ENCODE data around the gene GRIA4. TPM values are rescaled to one million over a fixed set of nuclear protein-coding genes. Genes with fewer than 3 reads are reported as not detected.
"Not testable (repeated sequence)": the region's sequence is repeated elsewhere in the genome, so short reads cannot be mapped to it uniquely, and the experiment has no call there.

Gene GRIA4
- total RNA-seq, 1 experiment from 2014 or later = not detected

DNA sequence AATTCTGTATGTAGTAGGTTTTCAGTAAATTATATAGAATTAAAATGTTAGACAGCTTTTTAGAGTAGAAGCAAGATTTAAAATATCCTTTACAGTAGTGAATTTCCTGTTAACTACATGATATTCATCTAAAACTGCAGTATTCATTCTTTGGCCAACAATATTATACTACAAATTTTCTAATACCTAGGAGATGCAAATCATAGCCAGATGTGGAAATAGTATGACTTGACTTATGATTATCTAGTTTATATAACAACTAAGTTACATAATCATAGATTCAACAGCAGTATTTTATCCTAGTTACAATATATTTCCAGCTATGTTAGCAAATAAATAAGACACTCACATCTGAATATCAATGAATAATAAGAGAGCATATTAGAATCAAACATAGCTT is 249.0 kb downstream of the GRIA4 start:
- DNase-seq (ENCODE audit: low read depth) = no peak

DNA sequence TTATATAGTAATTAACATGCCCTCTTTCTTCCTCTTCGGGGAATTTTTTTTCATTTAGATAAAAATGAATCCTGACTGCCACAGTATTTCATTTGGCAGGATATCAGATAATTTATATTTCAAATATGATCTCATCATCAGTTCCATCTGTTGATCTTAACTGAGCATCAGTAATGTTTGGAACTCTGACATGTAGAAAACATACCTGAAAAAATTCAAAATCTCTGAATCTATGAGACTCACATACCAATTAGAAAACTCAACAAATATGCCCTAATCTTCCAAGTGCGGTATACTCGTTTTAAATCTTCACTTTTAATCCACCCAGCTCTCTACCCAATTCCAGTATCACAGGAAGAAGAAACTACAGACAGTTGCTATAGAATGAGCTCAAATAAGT is 250.2 kb downstream of the GRIA4 start:
- DNase-seq (ENCODE audit: low read depth) = no peak

DNA sequence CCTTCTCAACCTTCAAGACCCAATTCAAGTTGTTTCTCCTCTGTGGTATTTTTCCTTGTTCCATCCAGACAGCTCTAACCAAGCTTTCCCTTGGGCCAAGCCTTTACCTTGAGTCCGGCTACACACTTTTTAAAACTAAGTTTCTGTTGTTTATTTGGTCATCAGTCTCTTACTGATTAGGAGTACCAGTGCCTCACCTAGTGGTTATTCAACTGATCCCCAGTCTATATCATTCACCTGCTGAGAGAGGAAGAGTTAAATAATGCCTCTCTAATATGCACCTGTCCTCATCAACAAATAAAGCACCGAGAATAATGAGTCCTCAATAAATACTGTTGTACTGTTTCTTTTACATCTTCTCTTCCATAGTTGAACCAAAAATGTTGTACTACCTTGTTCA is 251.4 kb downstream of the GRIA4 start:
- no peak for DNase-seq (ENCODE audit: low read depth)

DNA sequence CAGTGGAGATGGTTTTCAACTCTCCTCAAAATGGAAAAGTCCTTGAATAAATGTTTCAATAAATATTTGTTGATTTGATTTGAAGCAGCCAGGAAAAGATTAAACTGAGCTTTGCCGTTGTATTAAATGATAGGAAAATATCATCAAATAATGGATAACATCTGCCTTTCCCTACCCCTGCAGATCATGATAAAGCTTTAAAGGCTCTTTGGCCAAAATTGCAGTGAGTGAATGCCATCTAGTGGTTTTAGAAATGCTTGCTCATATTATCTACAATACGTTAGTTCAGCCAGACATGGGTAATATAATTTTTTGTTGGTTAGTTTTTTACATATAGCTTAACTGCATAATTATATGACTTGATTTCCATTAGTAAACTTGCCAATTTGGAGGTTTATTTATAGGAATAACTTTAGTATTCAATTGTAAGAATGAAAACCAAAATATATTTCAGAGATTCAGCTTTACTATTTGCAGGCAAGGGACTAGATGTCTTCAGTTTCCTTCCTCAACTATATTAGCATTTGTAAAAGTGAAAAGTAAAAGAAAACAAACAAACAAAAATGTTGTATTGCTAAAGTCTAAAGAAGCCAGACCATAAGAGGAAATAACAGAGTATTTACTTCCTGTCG is 253.0 kb downstream of the GRIA4 start:
- peak; percentile 52 for DNase-seq (ENCODE audit: low read depth)

DNA sequence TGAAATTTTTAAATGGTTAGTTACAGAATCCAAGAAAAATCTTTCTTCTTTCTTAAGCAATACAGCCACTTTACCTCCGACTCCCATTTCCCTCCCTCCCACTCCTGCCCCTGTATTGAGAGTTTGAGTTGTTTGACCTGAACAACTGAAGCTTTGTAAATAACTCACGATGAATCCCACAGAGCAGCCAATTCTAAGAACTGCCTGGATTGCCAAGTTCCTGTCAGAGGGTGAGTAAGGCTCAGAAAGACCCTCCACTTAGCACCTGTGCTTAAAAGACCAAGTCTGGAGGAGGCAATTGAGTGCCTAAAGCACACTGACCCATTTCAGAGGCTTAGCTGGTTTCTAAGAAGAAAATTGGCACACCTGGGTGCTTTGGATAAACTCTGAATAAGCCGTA is 253.7 kb downstream of the GRIA4 start:
- DNase-seq (ENCODE audit: low read depth) = no peak

DNA sequence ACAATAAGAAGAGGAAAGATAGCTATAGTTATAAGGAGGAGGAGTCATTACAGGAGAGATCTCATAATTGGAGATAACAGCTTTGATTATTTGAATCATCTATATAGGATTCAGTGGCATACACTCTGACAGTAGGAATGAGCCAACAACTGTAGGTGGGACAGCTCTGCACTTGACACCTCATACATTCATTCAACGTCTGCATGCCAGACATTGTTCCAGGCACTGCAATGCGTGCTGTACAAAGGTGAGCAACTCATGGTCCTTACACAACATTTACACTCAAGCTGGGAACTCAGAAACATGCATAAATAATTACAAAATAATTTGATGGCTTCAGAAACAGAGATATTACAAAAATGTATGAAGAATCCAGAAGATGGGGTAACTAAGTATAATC is 257.9 kb downstream of the GRIA4 start:
- DNase-seq (ENCODE audit: low read depth) = no peak

DNA sequence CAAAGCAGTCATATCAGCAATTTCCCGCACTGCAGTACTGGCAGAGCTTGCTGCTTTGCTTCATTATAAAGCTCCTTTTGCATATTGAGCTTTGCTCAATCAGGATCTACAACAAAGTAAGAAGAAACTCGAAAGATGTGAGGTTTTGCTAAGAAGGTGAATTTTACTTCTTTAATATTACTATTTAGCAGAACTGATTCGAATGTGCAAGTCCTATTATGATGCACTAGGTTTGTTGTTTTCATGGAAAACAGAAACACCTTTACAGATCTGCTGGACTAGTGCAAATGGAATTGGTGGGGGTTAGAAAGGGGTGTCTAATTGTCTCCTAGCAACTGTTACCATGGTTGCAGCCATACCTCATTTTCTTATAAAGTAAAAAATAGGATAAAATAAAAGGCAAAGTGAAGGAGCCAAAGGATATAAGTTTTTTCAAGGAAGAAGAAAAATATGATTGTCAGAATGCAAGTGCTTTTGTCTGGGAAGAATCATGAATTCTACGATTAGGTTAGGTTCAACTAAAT is 259.0 kb downstream of the GRIA4 start:
- DNase-seq (ENCODE audit: low read depth) = no peak

DNA sequence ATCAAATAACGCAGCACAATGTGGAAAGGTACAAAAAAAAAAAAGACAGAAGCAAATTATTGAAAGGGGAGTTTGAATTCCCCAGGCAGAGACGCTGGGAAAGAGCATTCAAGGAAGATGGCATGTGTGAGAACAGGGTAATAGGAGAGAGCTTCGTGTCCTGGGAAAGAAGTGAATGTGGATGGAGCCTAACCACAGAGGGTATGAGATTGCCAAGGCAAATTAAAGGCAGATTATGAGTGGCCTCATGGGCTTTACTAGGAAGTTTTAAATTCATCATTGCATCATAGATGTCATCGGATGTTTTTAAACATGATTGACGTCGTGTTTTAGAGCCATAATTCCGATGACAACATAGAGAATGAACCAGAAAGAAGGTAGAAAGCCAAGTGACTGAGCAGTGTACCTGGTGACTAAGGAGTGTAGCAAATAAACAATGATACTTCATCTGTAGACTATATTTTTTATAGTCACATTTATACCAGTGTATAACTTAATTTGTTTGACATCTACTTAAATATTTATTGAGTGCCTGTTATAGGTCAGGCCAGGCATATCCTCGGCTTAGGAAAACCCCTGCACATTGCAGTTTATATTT is 260.7 kb downstream of the GRIA4 start:
- peak; percentile 13 for DNase-seq (ENCODE audit: low read depth)

DNA sequence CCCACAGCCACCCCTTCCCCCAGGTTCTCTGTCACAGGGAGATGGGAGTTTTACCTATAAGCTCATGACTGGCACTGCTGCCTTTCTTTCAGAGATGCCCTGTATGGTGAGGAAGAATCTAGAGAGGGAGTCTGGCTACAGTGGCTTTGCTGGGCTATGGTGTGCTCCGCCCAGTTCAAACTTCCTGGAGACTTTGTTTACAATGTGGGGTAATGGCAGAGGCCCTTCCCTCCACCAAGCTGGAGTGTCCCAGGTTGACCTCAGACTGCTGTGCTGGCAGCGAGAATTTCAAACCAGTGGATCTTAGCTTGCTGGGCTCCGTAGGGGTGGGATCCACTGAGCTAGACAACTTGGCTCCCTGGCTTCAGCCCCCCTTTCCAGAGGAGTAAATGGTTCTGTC is 268.6 kb downstream of the GRIA4 start:
- no peak for DNase-seq (ENCODE audit: low read depth)

DNA sequence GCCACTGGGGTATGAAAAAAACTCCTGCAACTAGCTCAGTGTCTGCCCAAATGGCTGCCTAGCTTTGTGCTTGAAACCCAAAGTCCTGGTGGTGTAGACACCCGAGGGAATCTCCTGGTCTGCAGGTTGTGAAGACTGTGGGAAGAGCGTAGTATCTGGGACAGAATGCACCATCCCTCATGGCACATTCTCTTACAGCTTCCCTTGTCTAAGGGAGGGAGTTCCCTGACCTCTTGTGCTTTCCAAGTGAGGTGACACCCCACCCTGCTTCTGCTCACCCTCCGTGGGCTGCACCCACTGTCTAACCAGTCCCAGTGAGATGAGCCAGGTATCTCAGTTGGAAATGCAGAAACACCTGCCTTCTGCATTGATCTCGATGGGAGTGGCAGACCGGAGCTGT is 269.1 kb downstream of the GRIA4 start:
- DNase-seq (ENCODE audit: low read depth) = not testable (repeated sequence)

DNA sequence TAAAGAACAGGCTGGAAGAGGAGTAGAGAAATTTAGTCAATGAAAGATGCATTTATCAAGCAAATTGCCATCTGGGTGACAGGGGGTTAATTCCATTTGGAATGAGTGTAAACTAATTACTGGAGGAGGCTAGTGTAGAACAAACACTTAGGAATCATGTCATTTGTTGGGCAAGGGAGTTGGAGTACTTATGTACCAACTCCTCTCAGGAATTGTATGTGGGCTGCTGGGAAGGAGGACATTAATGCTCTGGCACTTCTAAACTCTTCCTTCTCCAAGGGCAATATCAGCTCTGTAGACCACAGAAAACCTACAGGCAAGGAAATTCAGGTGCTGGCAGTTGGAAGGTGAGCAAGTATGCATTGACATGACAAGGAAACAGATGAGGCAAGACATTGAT is 271.2 kb downstream of the GRIA4 start:
- no peak for DNase-seq (ENCODE audit: low read depth)

DNA sequence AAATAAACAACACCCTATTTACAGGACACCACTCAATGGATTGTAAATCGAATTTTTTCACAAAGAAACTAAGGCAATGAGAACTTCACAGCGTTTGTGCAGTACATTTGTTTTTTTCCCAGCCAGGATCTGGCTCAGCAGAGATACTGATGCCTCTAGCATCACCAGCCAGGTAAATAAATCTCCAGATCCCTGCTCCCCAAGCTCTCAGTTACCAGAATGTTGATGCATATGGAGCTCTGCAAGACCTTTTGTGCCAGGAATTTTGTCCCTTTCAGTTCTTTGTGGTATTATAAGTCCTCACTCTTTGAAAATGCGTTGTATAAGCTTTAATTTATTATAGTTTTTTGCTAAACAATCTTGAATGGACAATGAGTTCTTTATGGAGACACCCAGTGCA is 274.6 kb downstream of the GRIA4 start:
- no peak for DNase-seq (ENCODE audit: low read depth)

DNA sequence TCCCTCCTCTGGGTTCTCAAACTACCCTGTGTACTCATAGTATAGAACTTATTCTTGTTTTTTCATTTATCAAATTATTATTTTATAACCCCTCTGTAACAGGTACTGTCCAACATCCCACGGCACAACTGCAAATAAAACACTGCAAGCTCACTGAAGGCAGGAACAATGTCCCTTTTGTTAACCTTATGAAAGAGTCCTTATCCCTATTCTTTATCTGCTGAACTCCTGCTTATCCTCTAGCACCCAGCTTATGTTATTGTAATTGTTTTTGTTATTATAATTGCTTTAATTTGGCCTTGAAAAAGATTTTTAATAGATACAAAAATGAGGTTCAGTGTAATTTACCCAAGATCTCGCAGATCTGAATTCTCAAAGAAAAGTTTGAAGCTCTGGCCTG is 281.8 kb downstream of the GRIA4 start:
- DNase-seq (ENCODE audit: low read depth) = no peak

DNA sequence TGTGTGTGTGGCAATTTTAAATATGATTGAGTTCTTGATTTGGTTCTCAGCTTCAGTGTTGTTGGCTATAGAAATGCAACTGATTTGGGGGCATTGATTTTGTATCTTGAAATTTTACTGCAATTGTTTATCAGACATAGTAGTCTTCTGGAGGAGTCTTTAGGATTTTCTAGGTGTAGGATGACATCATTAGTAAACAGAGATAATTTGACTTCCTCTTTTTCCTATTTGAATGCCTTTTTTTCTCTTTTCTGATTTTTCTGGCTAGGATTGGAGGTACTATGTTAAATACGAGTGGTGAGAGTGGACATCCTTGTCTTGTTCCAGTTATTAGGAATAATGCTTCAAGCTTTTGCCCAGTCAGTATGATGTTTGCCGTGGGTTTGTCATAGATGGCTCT is 287.3 kb downstream of the GRIA4 start:
- no peak for DNase-seq (ENCODE audit: low read depth)

DNA sequence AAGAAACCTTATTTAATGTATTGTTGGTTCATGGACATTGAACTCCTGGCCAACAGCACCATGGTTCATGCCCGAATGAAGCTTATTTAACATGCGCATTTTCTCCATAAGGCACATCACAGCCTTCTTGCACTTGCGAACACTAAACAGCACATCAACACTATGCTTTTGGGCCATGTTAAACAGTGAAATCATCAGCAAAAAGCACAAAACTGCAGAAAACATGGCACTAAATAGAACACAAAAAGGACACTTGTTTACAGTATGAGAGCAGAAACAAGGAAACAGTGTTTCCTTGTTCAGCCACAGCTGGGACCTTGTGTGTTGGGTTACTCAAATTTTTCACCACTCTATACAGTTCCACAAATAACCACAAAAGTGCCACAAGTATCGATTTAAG is 289.9 kb downstream of the GRIA4 start:
- DNase-seq (ENCODE audit: low read depth) = no peak

DNA sequence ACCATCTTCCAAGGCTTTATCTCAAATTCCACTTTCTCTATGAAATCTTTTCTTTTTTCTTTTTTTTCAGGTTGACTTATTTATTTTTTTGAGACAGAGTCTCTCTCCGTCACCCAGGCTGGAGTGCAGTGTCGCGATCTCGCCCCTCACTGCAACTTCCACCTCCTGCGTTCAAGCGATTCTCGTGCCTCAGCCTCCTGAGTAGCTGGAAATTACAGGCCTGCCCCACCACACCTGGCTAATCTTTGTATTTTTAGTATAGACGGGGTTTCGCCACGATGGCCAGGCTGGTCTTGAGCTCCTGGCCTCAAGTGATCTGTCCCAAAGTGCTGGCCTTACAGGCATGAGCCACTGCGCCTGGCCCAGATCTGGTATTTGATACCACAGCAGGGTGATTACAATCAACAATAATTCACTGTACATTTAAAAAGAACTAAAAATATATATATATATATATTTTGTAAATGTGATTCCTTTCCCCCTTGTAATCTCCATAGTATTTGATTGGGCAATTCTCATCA is 290.7 kb downstream of the GRIA4 start:
- DNase-seq (ENCODE audit: low read depth) = no peak

DNA sequence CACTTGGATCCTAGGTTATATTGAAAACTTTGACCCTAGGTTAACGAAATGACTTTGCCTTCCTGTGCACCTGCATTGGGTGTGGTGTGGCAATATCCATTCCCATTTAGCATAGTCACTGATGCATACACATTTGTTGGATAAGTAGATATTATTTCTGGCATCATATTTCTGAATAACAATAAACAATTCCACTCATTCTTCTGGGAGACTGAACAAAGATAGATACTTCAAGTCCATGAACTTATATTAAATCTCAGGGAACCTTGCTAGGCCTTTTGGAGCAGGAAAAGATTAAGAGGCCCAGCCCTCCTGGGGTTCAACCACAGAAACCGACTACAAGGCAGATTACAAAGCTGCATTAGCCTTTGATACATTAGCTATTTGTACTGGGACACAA is 293.2 kb downstream of the GRIA4 start:
- DNase-seq (ENCODE audit: low read depth) = peak; percentile 6

DNA sequence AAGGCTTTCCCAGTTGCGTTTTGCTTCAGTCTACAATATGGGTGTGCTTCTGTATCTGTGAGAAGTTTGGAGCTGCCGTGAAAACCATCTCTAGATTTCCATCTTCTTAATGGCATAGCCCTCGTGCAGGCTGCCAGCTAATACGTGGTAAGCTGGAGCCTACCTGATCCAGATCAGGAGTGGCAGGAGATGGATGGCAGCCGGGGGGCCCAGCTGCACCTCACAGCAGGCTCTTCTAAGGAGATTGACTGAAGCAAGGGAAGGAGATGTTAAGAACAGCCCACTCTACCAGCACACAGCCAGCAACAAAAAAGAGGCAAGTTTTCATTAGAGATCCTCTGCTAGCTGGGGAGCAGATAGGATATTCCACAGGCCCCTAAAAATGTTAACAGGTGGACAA is 296.6 kb downstream of the GRIA4 start:
- DNase-seq (ENCODE audit: low read depth) = no peak

DNA sequence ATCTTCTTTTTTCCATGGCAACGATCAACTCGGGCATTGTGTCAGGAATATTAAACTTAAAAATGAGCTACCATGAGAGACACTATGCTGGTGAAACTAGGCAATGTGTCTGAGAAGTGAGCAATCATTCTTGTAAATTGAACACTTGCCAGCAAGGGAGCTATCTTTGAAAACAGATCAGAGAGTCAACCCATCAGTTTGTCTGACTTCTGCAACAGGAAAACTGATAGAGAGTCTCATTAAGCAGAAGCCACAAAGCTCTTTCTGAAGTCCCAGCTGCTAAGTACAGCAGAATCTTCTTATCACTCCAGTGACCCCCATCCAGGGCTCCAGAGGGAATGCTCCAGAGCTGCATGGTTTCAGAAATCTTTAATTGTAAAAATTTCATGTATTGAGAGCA is 297.4 kb downstream of the GRIA4 start:
- no peak for DNase-seq (ENCODE audit: low read depth)

DNA sequence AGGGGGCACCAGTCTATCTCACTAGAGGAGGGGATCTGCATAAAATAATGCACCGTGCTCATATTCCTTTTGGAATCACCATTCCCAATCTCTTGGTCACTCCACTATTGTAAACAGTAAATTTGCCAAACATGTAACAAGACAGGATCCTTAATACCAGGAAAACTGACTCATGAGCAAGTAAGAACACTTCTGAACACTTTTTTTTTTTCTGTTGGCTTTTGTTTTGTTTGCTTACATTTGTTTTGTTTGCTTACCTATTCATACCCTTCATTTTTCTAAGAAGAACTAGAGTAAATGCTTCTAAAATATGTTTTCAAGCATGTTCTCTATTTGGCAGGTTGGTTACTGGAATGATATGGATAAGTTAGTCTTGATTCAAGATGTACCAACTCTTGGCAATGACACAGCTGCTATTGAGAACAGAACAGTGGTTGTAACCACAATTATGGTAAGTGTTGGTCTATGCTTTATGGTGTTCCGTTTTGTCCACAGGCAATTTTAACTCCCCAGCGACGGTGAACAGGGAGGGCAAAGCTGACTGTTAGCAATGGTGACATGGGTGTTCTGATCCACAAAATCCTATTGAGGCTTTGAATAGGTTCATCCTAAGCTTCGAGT is 300.3 kb downstream of the GRIA4 start:
- DNase-seq (ENCODE audit: low read depth) = peak; percentile 60

DNA sequence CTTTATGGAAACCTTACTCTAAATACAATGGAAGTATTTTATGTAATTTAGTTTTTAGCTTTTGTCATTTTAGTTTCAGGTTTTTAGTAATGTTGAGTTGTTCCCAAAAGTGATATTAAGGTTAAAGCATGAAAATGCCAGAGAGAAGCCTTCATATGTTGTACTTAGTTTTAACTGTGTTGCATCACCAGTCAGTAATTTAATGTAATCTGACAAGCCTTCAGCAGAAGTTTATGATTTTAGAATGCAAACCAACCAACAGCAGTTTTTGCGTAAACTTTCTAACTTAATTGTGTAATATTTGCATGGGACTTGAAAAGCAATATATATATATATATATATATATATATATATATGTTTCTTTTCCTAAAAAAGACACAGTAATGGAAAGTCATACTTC is 301.6 kb downstream of the GRIA4 start:
- DNase-seq (ENCODE audit: low read depth) = no peak

DNA sequence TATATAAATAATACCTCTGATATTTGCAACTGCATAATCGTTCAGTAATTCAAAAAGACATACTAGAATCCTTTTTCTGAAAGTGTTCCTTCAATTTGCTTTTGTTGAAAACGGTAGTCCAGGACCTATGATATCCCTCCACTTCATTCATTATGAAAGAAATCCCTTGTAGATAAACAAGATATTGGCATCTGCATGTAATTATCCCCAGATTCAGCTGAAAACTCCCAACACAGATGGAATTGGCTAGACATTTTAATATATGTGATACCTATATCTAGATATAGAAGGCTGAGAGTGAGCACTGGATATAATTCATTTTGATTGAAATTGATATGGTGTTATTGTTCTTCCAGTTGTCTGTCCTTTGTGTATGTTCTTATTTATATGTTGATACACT is 302.8 kb downstream of the GRIA4 start:
- DNase-seq (ENCODE audit: low read depth) = no peak

DNA sequence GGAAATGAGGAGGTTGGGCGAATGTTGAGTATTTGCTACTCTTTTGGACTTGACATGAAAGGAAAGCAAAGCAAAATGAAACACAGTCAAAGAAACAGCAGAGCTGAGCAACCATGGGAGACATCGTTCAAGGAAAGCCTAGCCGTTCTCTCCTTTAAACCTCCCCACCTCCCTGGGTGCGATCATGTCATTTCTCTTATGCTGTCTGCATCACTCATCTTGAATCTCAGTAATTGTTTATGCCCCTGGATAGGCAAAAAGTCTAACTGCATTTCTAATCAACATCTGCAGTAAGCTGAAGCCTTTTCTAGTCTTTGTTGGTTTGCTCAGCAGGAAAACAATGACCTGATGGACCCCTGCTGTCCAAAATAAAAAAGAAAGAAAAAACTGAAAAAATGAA is 305.1 kb downstream of the GRIA4 start:
- no peak for DNase-seq (ENCODE audit: low read depth)
